Measurements from ENCODE around the gene ITGAD. TPM values are rescaled to one million over a fixed set of nuclear protein-coding genes. Genes with fewer than 3 reads are reported as not detected.

ITGAD gene
- total RNA-seq, 1 experiment from 2014 or later = not detected

DNA sequence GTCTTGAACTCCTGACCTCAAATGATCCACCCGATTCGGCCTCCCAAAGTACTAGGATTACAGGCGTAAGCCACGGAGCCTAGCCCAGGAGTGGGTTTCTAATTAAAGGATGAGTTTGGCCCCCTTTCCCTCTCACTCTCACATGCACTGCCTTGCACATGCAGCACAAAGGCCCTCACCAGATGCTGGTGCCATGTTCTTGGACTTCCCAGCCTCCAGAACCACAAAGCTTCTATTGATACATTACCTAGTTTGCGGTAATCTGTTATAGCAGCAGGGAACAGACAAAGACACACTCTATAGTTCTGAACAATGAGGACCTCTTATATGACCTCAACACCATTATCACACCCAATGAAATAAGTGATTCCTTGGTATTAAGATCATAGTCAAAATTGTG lies 17.9 kb upstream of the ITGAD start:
- H4K8ac ChIP-seq (replicated peaks; ENCODE audit: insufficient read length, low read depth, low read length) = no peak overlapping the region
- no peak overlapping the region for H2BK5ac ChIP-seq (ENCODE audit: insufficient read length, low read length)
- H2BK15ac ChIP-seq (ENCODE audit: low read depth, low read length) = no peak overlapping the region
- H2AK5ac ChIP-seq (ENCODE audit: insufficient read length, low read length) = no peak overlapping the region
- H2AFZ ChIP-seq (ENCODE audit: low read length) = no peak overlapping the region
- H2BK120ac ChIP-seq (ENCODE audit: low read depth, low read length, poor library complexity, severe bottlenecking) = no peak overlapping the region
- WGBS (ENCODE audit: extremely low coverage, insufficient read length, low lambda C conversion rate) = no CpG with 5 or more reads among the region's 5 CpGs
- no peaks in the 10 kb centered on the region for H3K79me1 ChIP-seq (ENCODE audit: insufficient read depth, low read depth, low read length, poor library complexity, severe bottlenecking)
- H3K56ac ChIP-seq (ENCODE audit: insufficient read length, low read depth, low read length) = no peak overlapping the region
- H3K14ac ChIP-seq (ENCODE audit: insufficient read depth, low read length) = no peak overlapping the region
- no peaks in the 10 kb centered on the region for H3K9me3 ChIP-seq (ENCODE audit: control insufficient read depth, low read depth, low read length)
- H3K4me1 ChIP-seq (ENCODE audit: insufficient read depth, low read length) = no peaks in the 10 kb centered on the region
- H3K23me2 ChIP-seq (ENCODE audit: insufficient read length, low read depth, low read length, poor library complexity, severe bottlenecking) = no peaks in the 10 kb centered on the region
- TF ChIP-seq CTCF (conservative IDR thresholded peaks at IDR 0.05) = no peak
- no peaks in the 10 kb centered on the region for H4K20me1 ChIP-seq (ENCODE audit: control insufficient read depth, insufficient read depth, insufficient read length)
- Mint-ChIP-seq H3K4me1 (0 out of 4 replicates have a peak, but pooled peaks cover 0 to 3% of the 10 kb centered on the region in 2 experiments), H3K27me3 (ENCODE audit: low read depth) (peaks cover 21% of the 10 kb centered on the region), H3K27ac (no peak overlapping the region; a peak in 1 of 7 replicates), H3K36me3 (ENCODE audit: insufficient read depth in 1 of 3, low read depth in 3 of 3) (no peaks in the 10 kb centered on the region), H3K9me3 (peaks cover 7% of the 10 kb centered on the region in 2 experiments), H3K4me3 (no peak overlapping the region)
- no peak overlapping the region for H3K27ac ChIP-seq (ENCODE audit: insufficient read length, low read depth, low read length)
- H4K5ac ChIP-seq (ENCODE audit: insufficient read length, low read depth, low read length) = no peak overlapping the region
- no peak overlapping the region for H3T11ph ChIP-seq (ENCODE audit: low read length)
- no peak overlapping the region for H2BK20ac ChIP-seq (ENCODE audit: low read depth, low read length, poor library complexity, severe bottlenecking)
- no peak overlapping the region for H3K23ac ChIP-seq (ENCODE audit: insufficient read length, low read depth, low read length)
- no peak overlapping the region for H3K18ac ChIP-seq (ENCODE audit: insufficient read length, low read depth, low read length)
- no peak overlapping the region for H4K91ac ChIP-seq (ENCODE audit: insufficient read length, low read depth, low read length)
- no peak overlapping the region for H2BK12ac ChIP-seq (ENCODE audit: insufficient read length, low read depth, low read length)
- H3K4me2 ChIP-seq (ENCODE audit: insufficient read depth, insufficient read length, low read length) = no peak overlapping the region
- no peaks in the 10 kb centered on the region for H3K27me3 ChIP-seq (ENCODE audit: insufficient read depth, low read length)
- no peak overlapping the region for H3K9ac ChIP-seq (ENCODE audit: extremely low read depth, insufficient read length, low read length)
- H3K79me2 ChIP-seq (ENCODE audit: insufficient read depth, low read length) = no peaks in the 10 kb centered on the region
- no peak overlapping the region for H3K4ac ChIP-seq (ENCODE audit: low read depth, low read length)
- DNase-seq = no peak

Data from H9 (cell line).